Osteocyte (in vitro differentiated cells): ENCODE results near the gene TUBGCP6. TPM values are rescaled to one million over a fixed set of nuclear protein-coding genes. Genes with fewer than 3 reads are reported as not detected.

Experiments used
- DNase-seq: peaks from one replicate; pipeline ENCODE4 v3.0.0; 2021; ENCODE audit warnings: mixed read lengths; ENCODE audit not compliant: unreplicated experiment; ENCODE audit errors: extremely low spot score
- H3K27ac Mint-ChIP-seq: one replicate; pipeline ENCODE4 v1.8.0; 2021; ENCODE audit warnings: mild to moderate bottlenecking, mixed read lengths; ENCODE audit not compliant: unreplicated experiment
- H3K27me3 Mint-ChIP-seq: one replicate; pipeline ENCODE4 v1.8.0; 2021; ENCODE audit warnings: mixed read lengths; ENCODE audit not compliant: unreplicated experiment
- H3K36me3 Mint-ChIP-seq: one replicate; pipeline ENCODE4 v1.8.0; 2021; ENCODE audit warnings: mixed read lengths; ENCODE audit not compliant: unreplicated experiment
- H3K4me1 Mint-ChIP-seq: one replicate; pipeline ENCODE4 v1.8.0; 2021; ENCODE audit warnings: mixed read lengths; ENCODE audit not compliant: unreplicated experiment
- H3K4me3 Mint-ChIP-seq: one replicate; pipeline ENCODE4 v1.8.0; 2021; ENCODE audit warnings: mild to moderate bottlenecking, moderate library complexity, mixed read lengths; ENCODE audit not compliant: unreplicated experiment
- H3K9me3 Mint-ChIP-seq: one replicate; pipeline ENCODE4 v1.8.0; 2021; ENCODE audit warnings: mixed read lengths; ENCODE audit not compliant: unreplicated experiment
- total RNA-seq: library from RNA; stranded (reverse); gene quantifications from 2 replicates; pipeline ENCODE4 v1.2.1, GENCODE V29; 2021
- TF ChIP-seq, protein P1 (sequence below): fragments of 200-600 bp; sonication (generic); IDR thresholded peaks from 2 replicates; pipeline ENCODE4 v1.5.0; 2021; ENCODE audit warnings: antibody characterized with exemption, mild to moderate bottlenecking, moderate library complexity

Gene TUBGCP6
- total RNA-seq, 1 donor from 2014 or later, result 55.7 TPM

DNA sequence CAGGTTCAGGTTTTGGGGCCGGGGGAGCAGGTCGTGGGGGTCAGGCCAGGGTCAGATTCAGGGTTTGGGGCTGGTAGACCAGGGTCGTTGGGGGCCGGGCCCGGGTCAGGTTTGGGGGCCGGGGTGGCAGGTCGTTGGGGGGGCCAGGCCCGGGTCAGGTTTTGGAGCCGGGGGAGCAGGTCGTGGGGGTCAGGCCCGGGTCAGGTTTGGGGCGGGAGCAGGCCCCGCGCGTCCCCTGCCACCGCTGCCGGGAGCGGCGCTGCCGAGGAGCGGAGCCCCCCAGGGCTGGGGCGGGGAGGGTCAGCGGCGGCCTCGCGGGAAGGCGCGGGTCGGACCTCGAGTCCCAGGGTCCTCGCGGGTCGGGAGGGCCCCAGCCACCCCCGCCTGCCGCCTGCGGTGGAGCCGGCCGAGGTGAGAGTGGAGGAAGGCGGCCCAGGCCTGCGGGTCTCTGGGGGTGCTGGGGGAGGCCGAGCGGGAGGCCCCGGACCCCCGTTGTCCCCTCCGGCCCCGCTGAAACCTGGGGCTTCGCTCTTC, 58.6 kb downstream of the TUBGCP6 start:
- Mint-ChIP-seq H3K27me3 (no peaks in the 10 kb centered on the region), H3K9me3 (no peaks in the 10 kb centered on the region), H3K4me1 (peaks cover 25% of the 10 kb centered on the region), H3K36me3 (no peaks in the 10 kb centered on the region), H3K4me3 (peak overlapping the region; percentile 90), H3K27ac (peak overlapping the region; percentile 84)
- DNase-seq, result no peak
- TF ChIP-seq, protein P1, sequence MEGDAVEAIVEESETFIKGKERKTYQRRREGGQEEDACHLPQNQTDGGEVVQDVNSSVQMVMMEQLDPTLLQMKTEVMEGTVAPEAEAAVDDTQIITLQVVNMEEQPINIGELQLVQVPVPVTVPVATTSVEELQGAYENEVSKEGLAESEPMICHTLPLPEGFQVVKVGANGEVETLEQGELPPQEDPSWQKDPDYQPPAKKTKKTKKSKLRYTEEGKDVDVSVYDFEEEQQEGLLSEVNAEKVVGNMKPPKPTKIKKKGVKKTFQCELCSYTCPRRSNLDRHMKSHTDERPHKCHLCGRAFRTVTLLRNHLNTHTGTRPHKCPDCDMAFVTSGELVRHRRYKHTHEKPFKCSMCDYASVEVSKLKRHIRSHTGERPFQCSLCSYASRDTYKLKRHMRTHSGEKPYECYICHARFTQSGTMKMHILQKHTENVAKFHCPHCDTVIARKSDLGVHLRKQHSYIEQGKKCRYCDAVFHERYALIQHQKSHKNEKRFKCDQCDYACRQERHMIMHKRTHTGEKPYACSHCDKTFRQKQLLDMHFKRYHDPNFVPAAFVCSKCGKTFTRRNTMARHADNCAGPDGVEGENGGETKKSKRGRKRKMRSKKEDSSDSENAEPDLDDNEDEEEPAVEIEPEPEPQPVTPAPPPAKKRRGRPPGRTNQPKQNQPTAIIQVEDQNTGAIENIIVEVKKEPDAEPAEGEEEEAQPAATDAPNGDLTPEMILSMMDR, result no peak

DNA sequence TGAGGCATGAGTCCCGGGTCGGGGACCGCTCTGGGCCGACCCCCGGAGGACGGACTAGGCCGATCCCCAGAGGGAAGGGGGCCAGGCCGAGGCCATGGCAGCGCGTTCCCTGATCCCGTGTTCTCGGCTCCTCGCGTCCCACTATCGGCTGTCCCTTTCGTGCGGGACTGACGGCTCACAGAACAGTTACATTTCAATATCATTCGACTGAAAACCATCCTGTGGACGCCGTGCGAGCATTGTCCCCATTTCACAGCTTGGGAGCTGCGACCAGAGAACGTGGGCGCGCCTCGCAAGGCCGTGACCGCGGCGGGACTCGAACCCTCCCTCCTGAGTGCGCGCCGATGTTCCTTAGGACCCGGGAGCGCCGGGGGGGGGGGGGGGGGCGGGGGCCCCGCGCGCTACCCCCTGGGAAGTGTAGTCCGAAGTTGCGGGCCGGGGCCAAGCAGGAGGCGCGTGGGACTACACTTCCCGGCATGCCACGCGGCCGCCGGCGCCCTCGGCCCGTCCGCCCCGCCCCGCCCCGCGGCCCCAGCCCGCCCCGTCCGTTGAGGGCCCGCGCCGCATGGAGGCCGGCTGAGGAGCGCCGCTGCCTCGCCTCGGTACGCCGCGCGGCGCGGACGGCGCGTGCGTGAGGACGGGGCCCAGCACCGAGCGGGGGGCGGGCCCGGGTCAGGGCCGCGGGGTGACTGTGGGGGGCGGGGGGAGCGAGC, 59.3 kb downstream of the TUBGCP6 start, which contains the start of gene TRABD:
TRABD (plus strand) TSS at position 539 of the 713 bp plus-strand sequence. CDS start 7,148 bp downstream, outside the sequence.
- peak; percentile 96 for DNase-seq
- H3K9me3 Mint-ChIP-seq, result no peaks in the 10 kb centered on the region
- H3K4me3 Mint-ChIP-seq, result peak within 1 kb of the TSS; percentile 90
- H3K4me1 Mint-ChIP-seq, result peaks cover 23% of the 10 kb centered on the region
- H3K27me3 Mint-ChIP-seq, result no peaks in the 10 kb centered on the region
- H3K27ac Mint-ChIP-seq, result peak within 1 kb of the TSS; percentile 84
- TF ChIP-seq, protein P1, result no peak
- H3K36me3 Mint-ChIP-seq, result no peaks in the 10 kb centered on the region

DNA sequence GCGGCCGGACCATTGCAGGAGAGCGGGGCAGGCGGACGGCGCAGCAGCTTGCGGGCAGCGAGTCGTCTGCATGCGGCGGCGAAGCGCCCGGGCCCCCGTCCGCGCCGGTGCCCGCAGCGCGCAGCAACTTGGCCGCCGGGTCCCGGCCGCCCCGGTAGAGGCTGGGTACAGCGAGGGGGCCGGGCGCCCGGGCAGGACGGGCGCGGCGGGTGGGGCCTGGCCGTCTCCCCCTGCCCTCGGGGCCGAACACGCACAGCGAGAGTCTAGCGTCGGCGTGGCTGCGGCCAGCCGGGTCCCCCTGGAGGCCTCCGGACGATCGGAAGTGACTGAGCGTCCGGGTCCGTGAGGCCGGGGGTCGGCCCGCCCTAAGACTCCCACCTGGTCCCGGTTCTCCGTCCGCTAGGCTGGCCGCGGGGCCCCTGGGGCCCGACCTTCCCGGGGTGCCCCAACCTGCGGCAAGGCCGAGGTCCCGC, 59.9 kb downstream of the TUBGCP6 start:
- DNase-seq, result no peak
- Mint-ChIP-seq H3K36me3 (no peaks in the 10 kb centered on the region), H3K4me1 (peaks cover 21% of the 10 kb centered on the region), H3K27me3 (no peaks in the 10 kb centered on the region), H3K9me3 (no peaks in the 10 kb centered on the region), H3K27ac (no peak overlapping the region), H3K4me3 (no peak overlapping the region)
- TF ChIP-seq, protein P1, result no peak

DNA sequence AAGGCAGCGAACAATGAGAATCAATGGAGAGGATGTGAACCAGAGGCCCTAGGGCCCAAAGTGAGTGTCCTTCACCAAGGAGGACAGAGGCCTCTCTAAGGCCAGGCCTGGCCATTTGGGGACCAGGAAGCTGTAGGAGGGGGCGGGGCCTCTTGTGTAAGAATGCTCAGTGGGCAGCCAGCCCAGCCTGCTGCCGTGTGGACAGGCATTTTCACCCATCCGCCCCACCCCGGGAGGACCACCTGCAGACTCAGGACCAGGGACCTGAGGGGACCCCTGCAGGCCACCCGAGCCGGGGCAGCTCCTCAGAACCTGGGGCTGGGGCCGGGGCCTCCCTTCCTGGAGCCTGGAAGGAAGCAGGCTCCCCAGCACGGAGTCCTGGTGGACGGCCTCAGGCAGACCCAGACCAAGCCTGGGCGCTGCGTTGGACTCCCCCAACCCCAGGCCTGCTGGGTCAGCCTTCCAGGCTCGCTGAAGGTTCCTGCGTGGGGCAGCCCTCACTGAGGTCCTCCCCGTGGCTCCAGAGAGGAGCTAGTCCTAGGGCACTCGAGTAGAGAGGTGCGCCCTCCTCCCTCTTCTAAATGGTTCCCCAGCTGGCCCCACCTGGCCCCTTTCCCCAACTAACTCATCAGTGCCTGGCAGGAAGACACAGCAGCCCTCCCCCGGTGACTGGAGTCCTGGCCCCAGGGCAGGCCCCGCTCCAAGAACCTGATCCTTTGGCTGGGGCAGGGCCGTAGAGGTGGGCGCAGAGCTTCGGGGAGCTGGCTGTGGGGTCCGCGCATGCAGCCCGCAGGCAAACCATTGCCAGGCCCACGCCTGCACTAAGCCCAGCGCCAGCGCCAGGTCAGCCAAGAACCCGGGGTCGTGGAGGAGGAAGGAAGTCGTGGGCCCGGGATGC, 60.6 kb downstream of the TUBGCP6 start:
- peak overlapping the region; percentile 22 for H3K4me3 Mint-ChIP-seq
- H3K4me1 Mint-ChIP-seq, result peaks cover 15% of the 10 kb centered on the region
- peak overlapping the region; percentile 38 for H3K27ac Mint-ChIP-seq
- no peak for DNase-seq
- TF ChIP-seq, protein P1, result no peak
- no peaks in the 10 kb centered on the region for H3K36me3 Mint-ChIP-seq
- H3K27me3 Mint-ChIP-seq, result no peaks in the 10 kb centered on the region
- no peaks in the 10 kb centered on the region for H3K9me3 Mint-ChIP-seq
